Sigmoid colon (tissue), 4 donors: ENCODE results near the gene TMEM52.

Source experiments
- POLR2A ChIP-seq, 2 donors: fragments of 450-650 bp; IDR thresholded peaks; one replicate each; pipeline ENCODE4 v1.6.1; 2016; ENCODE audit warnings: antibody characterized with exemption in 2 of 2, mild to moderate bottlenecking in 2 of 2, moderate library complexity in 2 of 2
- POLR2AphosphoS5 ChIP-seq, 4 donors: sonication (generic); formaldehyde crosslinking; IDR thresholded peaks; one replicate each; pipeline ENCODE4 v1.6.1; 2017; ENCODE audit warnings: antibody characterized with exemption in 4 of 4
- TF ChIP-seq, protein P1 (sequence below), 4 experiments: fragments of 450-650 bp in 3 of 4; fragments of 200-600 bp in 1 of 4; IDR thresholded peaks; one replicate each; pipeline ENCODE4 v1.5.1; 2016 to 2019; ENCODE audit warnings: antibody characterized with exemption in 4 of 4, mild to moderate bottlenecking in 3 of 4, moderate library complexity in 2 of 4

DNA sequence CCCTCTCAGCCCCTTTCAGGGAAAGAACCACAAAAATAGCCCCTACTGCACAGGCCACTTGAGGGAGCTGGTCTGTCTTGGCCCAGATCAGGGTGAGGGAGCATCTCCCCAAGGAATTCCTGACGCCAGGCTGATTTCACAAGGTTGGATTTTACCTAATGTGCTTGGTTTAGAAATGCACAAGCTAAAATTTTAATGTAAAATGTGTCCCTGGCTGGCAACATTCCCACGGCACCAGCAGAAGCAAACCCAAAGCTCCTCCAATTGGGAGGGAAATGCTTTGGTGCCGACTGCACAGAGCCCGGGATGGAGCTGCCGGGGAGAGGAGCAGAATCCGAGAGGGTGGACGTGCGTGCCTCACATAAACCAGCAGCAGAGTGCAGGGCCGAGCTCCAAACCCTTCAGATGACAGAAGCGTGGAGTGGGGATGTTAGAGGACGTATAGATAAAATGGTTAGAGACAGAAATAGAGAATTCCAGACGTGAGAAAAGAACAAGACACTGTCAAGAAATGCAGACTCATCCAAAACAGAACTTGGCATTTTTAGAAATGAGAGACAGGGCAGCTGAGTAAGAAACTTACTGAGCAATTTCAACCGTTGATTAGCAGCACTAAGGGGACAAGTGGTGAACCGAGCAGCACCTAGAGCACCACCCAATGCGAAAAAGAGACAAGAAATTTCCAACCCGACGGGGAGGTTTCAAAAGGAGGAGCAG lies 41.6 kb upstream of the TMEM52 start:
- no peak for TF ChIP-seq POLR2A (IDR thresholded peaks at IDR 0.05)
- TF ChIP-seq, protein P1, sequence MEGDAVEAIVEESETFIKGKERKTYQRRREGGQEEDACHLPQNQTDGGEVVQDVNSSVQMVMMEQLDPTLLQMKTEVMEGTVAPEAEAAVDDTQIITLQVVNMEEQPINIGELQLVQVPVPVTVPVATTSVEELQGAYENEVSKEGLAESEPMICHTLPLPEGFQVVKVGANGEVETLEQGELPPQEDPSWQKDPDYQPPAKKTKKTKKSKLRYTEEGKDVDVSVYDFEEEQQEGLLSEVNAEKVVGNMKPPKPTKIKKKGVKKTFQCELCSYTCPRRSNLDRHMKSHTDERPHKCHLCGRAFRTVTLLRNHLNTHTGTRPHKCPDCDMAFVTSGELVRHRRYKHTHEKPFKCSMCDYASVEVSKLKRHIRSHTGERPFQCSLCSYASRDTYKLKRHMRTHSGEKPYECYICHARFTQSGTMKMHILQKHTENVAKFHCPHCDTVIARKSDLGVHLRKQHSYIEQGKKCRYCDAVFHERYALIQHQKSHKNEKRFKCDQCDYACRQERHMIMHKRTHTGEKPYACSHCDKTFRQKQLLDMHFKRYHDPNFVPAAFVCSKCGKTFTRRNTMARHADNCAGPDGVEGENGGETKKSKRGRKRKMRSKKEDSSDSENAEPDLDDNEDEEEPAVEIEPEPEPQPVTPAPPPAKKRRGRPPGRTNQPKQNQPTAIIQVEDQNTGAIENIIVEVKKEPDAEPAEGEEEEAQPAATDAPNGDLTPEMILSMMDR (IDR thresholded peaks at IDR 0.05): no peak
- TF ChIP-seq POLR2AphosphoS5 (IDR thresholded peaks at IDR 0.05): no peak
